Suppressor macrophage treated with lipopolysaccharide for 4 hours (primary cell): Measurements from ENCODE around the gene SPTLC1.

Experiments
- DNase-seq: peaks from one replicate; pipeline ENCODE4 v3.0.0-alpha.2; 2020

SPTLC1 gene

DNA sequence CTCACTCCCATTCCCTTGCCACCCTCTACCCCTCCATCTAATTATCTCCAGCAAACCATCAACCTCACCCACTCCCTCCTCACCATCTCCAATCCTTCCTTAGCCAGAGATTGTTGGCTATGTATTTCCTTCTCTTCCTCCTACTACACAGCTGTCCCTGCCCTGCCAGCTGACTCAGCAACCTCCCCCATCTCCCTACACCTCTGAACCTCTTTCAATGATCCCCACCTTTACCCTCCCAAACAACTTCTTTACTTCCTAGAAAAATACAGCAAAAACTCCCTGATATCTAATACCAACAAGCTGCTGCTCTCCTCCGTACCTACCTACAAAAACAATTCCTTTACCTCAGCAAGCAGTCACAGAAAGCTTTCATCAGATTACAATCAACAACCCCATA, 37.3 kb downstream of the SPTLC1 start:
- no peak for DNase-seq

DNA sequence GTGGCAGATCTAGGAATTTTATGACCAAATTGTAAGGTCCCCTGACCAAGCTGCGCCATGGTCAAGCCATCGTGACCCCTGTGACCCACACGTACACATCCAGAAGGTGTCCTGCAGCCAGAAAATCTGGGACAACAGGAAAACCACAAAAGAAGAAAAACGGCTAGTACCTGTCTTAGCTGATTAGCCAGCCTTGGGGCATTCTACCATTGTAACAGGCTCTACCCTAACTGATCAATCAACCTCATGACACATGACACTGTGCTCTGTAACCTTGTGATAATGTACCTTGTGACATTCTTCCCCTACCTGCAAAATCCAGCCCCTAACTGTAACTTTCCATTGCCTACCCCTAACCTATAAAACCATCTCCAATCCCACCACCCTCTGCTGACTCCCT, 43.6 kb downstream of the SPTLC1 start:
- no peak for DNase-seq

DNA sequence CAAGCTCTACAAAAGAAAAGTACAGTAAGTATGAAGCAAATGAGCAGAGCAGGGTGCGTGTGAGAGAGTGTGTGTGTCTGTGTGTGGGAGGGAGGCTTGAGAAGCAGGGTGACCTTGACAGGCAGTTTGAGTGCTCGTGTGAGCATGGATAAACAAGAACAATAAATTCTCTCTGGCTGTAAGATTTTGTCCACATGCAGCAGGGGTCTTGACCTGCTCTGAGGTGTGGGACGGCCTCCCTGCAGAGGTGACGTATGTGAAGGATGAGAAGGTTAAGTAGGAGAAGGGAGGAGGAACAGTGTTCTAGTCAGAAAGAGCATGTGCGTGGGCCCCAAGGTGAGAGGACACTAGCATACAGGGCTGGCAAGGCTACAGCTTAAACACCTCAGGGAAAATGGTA, 49.0 kb downstream of the SPTLC1 start:
- no peak for DNase-seq

- no peak for DNase-seq
These were observed 50.5 kb downstream of the SPTLC1 start for GRCh38 chr9:92064711-92065110.

DNA sequence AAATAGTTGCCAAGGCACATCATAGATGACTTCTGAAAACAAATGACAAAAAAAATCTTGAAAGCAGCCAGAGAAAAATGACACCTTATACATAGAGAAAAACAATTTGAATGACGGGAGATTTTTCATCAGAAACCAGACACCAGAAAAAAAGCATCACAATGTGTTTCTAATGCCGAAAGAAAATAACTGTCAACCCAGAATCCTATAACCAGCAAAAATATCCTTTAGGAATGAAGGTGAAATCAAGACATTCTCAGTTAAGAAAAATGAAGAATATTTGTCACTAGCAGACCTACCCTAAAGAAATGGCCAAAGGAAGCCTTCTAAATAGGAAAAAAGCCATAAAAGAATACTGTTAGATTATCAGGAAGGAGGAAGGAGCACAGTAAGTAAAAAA, 54.0 kb downstream of the SPTLC1 start:
- no peak for DNase-seq

- DNase-seq: no peak
These were observed 55.6 kb downstream of the SPTLC1 start for GRCh38 chr9:92059661-92060060.

- DNase-seq: no peak
These were observed 56.3 kb downstream of the SPTLC1 start for GRCh38 chr9:92058723-92059444.

DNA sequence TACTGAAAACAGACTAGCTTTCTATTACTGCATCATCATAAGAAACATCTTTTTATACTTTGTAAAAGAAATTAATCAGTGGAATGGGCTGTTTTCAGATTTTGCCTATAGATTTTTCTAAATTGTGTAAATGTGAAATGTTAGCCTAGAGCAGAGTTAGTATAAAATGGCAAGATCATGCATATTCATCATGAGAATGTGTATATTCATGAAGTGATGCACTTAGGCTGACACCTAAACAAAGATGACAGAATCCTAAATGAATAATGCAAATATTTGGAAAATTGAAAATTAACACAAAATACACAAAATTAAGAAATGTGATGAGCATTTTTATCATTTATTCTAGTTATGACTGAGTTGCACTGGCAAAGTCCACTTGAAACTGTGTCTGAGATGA, 57.2 kb downstream of the SPTLC1 start:
- DNase-seq: no peak

DNA sequence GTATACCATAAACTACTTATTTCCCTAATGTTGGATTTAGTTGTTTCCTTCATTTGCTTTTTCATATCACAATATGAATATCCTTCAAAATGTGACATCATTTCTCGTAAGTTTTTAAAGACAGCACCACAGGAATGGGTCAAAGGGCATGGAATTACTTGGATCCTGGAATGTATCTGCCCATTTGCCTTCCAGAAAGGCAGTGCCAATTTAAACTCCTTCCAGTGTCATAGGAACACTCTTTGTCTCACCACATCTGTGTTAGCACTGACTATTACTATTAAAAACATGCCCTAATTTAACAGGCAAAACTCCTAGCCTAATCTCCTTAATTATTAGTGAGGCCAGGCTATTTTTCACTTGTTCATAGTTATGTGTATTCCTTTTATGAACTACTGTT, 58.0 kb downstream of the SPTLC1 start:
- DNase-seq: no peak

DNA sequence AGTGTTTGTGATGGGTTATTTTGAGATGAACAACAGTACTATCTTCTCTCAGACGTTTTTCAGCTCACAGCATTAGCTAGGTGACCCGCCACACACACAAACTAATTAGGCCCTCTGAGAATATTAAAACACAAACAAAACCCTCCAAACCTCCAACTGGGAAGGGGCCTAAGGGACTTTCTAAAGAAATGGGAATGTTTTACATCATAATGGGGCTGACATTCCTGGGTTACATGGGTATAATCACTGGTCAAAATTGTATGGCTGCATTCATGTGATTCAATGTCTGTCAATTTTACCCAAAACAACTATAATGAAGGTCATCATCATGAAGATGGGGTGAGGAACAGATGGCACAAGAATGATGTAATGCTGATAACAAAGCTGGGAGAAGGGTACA, 59.6 kb downstream of the SPTLC1 start:
- DNase-seq: no peak

- DNase-seq: no peak
These were observed 66.1 kb downstream of the SPTLC1 start for GRCh38 chr9:92048924-92049625.

GRCh38 chr9:92047500-92047899, 67.7 kb downstream of the SPTLC1 start:
- DNase-seq: no peak

GRCh38 chr9:92046676-92047075, 68.5 kb downstream of the SPTLC1 start:
- DNase-seq: no peak

- no peak for DNase-seq
These were observed 70.3 kb downstream of the SPTLC1 start for GRCh38 chr9:92044936-92045335.

DNA sequence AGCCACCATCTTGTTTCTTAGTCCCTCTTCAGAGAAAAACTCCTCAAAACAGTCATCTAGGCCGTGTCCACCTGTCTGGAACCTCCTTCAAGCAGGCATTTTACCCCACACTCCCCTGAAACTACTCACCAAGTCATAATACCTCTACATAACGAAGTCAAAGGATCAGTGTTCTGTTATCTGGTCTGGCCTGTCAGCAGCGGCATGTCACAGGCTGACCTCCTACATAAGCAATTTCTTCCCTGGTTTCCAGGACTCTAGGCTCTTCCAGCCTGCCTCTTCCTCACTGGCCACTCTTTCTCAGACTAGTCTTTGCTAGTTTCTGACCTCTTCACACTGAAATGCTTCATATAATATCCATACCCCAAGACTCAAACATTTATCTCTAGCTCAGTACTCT, 72.2 kb downstream of the SPTLC1 start:
- no peak for DNase-seq

DNA sequence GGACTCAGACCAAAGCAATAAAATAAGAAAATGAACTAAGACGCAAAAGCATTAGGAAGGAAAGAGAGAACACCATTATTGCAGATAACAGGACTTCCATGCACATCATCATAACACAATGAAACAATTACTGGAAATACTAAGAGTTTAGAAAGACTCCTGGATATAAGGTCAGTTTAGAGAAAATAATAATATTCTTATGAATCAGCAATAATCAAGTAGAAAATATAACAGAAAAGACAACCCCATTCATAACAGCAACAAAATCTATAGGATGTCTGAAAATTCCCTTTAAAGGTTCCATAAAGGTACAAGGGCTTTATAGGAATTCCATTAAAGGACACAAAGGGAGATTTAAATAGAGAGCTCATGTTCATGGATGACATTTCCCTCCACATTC, 73.0 kb downstream of the SPTLC1 start:
- DNase-seq: no peak

DNA sequence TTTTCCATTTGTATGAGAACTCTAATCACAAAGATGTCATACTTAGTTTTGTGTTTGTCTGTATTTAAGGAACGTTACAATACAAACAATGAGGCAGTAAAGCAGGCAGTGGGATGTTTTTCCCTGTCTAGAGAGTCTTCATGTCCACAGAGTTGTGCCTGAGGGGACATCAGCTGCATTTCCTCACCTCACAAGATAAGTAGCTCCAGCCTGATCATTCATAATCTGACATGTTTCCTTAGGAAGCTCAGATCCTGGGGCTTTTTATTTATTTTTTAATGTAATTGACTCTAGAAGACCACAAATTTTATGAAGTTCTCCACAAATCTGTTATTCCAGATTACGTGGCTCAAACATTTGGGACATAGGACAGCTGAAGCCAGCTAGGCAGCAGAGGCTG, 78.5 kb downstream of the SPTLC1 start:
- no peak for DNase-seq

- no peak for DNase-seq
These were observed 78.8 kb downstream of the SPTLC1 start for GRCh38 chr9:92036411-92036746.

DNA sequence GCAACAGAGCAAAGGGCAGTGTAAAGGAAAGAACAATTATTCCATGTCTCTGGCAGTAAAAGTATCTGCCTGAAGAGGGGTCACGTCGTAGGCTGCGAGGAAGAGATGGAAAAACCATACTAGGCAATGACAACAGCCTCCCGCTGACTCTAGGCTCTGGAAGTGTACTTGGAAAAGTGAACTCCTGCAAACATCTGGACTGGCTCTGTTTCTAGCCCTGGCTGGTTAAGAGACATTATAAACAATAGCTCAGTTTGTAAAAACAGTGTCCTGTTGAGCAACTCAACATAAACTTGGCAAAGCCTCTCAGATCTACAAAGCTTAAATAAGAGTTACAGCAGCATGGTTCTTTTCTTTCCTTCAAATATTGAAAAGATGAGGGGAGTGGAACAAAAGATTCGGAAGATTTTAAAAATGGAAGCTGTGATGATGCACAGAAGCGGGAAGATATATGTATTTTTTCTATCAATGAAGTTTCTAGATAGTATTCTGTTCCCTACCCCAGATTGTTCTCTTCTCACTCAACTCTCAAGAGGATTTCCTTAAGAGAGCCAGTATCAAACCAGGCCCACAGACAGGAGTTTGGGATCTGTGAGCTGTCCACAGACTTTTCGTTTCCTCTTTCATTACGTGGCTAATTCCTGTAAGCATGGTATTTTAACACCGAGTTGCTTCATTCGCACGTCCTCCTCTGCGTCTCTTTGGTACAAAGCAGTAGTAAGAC, 79.4 kb downstream of the SPTLC1 start:
- DNase-seq: no peak

- DNase-seq: no peak
These were observed 80.1 kb downstream of the SPTLC1 start for GRCh38 chr9:92035146-92035545.

DNA sequence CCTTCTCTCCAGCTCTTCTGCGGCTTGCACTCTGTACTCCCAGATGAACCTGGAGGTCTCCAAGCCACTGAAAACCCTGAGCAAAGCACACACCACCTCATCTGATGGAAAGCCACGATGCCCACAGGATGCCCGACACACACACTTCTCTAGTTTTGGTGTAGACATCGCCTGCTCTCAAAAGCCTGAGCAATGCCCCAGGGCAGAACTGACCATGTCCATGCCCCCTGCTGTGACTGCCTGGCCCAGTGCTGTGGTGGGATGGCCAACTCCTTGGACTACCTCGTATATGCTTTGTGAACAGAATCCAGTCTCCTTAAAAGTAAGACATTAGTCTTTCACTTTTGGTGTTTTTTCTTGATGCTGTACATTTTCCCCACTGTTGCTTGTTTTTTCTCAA, 81.2 kb downstream of the SPTLC1 start:
- DNase-seq: no peak

DNA sequence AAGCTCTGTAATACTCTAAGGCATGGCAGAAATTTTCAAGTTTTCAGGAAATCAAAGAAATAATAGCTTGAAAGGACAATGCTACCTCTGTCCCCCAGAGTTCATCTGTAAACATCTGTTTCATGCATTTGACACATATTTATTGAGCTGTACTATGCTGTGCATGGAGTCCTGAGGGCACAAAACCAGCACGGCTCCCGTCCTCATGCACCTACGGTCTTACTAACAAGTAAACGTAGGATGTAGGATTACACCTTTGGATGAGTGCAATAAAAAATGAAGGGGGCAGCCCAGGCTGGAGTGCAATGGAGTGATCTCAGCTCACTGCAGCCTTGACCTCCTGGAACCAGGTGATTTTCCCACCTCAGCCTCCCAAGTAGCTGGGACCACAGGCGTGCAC, 81.9 kb downstream of the SPTLC1 start:
- DNase-seq: no peak

DNA sequence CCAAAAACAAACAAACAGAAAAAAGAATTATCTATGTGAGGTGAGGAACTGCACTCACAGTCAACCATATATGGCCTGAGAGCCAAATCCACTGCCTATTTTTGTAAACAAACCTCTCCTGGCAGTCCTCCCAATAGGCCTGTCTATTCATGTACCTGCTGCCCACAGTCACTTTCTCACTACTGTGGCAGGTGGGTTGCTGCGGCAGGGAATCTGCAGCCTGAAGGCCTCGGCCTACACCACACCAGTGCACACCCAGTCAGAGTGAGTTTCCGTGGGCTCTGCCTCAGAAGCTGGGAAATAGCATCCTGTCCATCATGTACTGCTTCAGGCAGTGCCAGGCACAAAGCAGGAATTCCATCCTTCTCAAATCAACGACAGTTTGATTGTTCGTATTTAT, 82.3 kb downstream of the SPTLC1 start:
- no peak for DNase-seq

DNA sequence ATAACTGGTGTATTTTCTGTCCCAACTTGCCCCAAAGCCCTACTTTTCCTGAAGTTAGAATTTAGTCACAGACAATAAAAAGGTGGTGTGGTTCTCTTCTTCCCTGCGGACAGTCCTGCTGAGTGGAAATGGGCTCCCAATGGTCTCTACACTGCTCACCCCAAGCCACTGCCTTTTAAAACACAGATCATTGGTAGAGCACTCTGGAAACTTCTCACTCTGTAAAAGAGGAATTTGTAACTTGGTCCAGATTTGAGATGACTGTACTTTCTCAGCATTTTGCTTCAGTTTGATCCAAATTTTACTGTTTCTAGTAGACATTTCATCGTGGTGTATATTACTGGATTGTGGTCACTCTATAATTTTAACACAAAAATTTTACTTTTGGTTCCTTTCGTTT, 84.8 kb downstream of the SPTLC1 start:
- DNase-seq: no peak
